Activated B cell treated with CpG ODN at 0.5 μM for 24 hours (primary cell): ENCODE data around the gene MSI2. TPM values are rescaled to one million over a fixed set of nuclear protein-coding genes. Genes with fewer than 3 reads are reported as not detected.

Source experiments
- ATAC-seq: fragments of 200-7000 bp; cut with Tn5 transposase; one replicate; pipeline ENCODE4 v1.10.0; 2021; ENCODE audit warnings: low read depth, mild to moderate bottlenecking, moderate library complexity
- CTCF ChIA-PET: fragments of 350-600 bp; sonication (Branson Sonifier 250); formaldehyde crosslinking; loops from one replicate; lab custom pipeline; 2021; ENCODE audit warnings: antibody characterized with exemption; lab: Charles Lee
- POLR2A ChIA-PET: fragments of 350-600 bp; sonication (Branson Sonifier 250); formaldehyde crosslinking; loops from one replicate; lab custom pipeline; 2021; ENCODE audit warnings: antibody characterized with exemption; lab: Charles Lee
- DNase-seq: peaks from one replicate; pipeline ENCODE4 v3.0.0; 2022
- H3K27ac Mint-ChIP-seq: one replicate; pipeline ENCODE4 v1.8.0; 2020; ENCODE audit warnings: mixed read lengths
- H3K27me3 Mint-ChIP-seq: one replicate; pipeline ENCODE4 v1.8.0; 2021; ENCODE audit warnings: mixed read lengths
- H3K36me3 Mint-ChIP-seq: one replicate; pipeline ENCODE4 v1.8.0; 2021; ENCODE audit warnings: low read depth, mixed read lengths
- H3K4me1 Mint-ChIP-seq: one replicate; pipeline ENCODE4 v1.8.0; 2021; ENCODE audit warnings: mixed read lengths
- H3K4me3 Mint-ChIP-seq: one replicate; pipeline ENCODE4 v1.8.0; 2020; ENCODE audit warnings: mild to moderate bottlenecking, mixed read lengths
- H3K9me3 Mint-ChIP-seq: one replicate; pipeline ENCODE4 v1.8.0; 2020; ENCODE audit warnings: mixed read lengths
- CTCF ChIP-seq: fragments of 200-600 bp; IDR thresholded peaks from one replicate; pipeline ENCODE4 v1.8.0; 2022; ENCODE audit warnings: antibody characterized with exemption, mild to moderate bottlenecking
- intact Hi-C: fragments of 100-400 bp; cut with micrococcal nuclease; formaldehyde crosslinking; loops from one replicate; pipeline ENCODE4 v1.15.1; 2024
- total RNA-seq: library from RNA; stranded (reverse); gene quantifications from 2 replicates; pipeline ENCODE4 v1.2.3, GENCODE V29; 2022

MSI2 gene
- total RNA-seq, 1 donor from 2014 or later: 102 TPM

- DNase-seq (no peak), ATAC-seq (no peak)
- CTCF ChIA-PET: interaction anchor here (1.6 kb wide), 1 partner anchor 92 kb away, joined by 4 read pairs; no protein-coding TSS in a partner anchor
- H3K27ac Mint-ChIP-seq: no peak overlapping the region
- H3K36me3 Mint-ChIP-seq: peaks cover 6% of the 10 kb centered on the region
- intact Hi-C loops: no loop called here
- H3K4me1 Mint-ChIP-seq: peaks cover 19% of the 10 kb centered on the region
- no peak for TF ChIP-seq CTCF
- H3K9me3 Mint-ChIP-seq: no peaks in the 10 kb centered on the region
- no peaks in the 10 kb centered on the region for H3K27me3 Mint-ChIP-seq
- no peak overlapping the region for H3K4me3 Mint-ChIP-seq
- POLR2A ChIA-PET: no interaction called here
Observed at GRCh38 chr17:57580055-57580739, 323.9 kb downstream of the MSI2 start.

GRCh38 chr17:57582881-57583756 lies 326.8 kb downstream of the MSI2 start:
- no peak for TF ChIP-seq CTCF
- H3K27ac Mint-ChIP-seq: no peak overlapping the region
- DNase-seq (no peak), ATAC-seq (no peak)
- H3K27me3 Mint-ChIP-seq: no peaks in the 10 kb centered on the region
- no peaks in the 10 kb centered on the region for H3K9me3 Mint-ChIP-seq
- peaks cover 3% of the 10 kb centered on the region for H3K36me3 Mint-ChIP-seq
- peaks cover 11% of the 10 kb centered on the region for H3K4me1 Mint-ChIP-seq
- CTCF ChIA-PET: no interaction called here
- H3K4me3 Mint-ChIP-seq: no peak overlapping the region
- POLR2A ChIA-PET: interaction anchor here (0.6 to 1.0 kb wide), 3 partner anchors 11 to 340 kb away, joined by 3 read pairs; no protein-coding TSS in a partner anchor
- intact Hi-C loops: no loop called here

DNA sequence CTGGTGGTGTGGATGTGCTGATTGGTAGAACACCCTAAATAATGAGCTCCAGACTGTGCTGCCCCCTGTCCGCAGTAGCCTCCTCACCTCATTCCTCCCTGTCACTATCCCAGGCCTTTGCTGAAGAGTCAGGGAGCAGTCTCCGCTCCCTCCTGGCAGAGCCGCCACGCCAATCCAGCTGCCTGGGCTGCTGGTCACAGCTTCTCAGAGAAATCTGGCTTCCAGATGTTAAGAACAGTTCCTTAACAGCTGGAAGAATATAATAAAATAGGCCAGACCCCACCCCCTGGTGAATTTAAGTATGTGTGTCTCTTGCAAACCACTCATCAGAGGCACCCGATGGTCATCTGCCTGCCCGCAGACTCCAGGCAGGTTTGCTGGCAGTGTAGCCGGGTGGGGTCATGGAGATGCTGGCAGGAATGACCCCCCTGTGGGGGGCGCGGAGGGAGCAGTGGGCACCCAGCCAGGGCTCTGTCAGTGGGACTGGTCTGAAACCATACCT lies 327.8 kb downstream of the MSI2 start:
- intact Hi-C loops: no loop called here
- Mint-ChIP-seq H3K27me3 (no peaks in the 10 kb centered on the region), H3K4me3 (no peak overlapping the region), H3K4me1 (peaks cover 4% of the 10 kb centered on the region), H3K9me3 (no peaks in the 10 kb centered on the region), H3K36me3 (peaks cover 3% of the 10 kb centered on the region), H3K27ac (no peak overlapping the region)
- ATAC-seq (no peak), DNase-seq (no peak)
- ChIA-PET CTCF (interaction anchor here (1.0 kb wide), 1 partner anchor 341 kb away, joined by 3 read pairs; no protein-coding TSS in a partner anchor), POLR2A (no interaction called here)
- TF ChIP-seq CTCF: no peak

- Mint-ChIP-seq H3K9me3 (no peaks in the 10 kb centered on the region), H3K27ac (no peak overlapping the region), H3K27me3 (no peaks in the 10 kb centered on the region), H3K4me3 (no peak overlapping the region), H3K36me3 (peaks cover 6% of the 10 kb centered on the region), H3K4me1 (no peaks in the 10 kb centered on the region)
- CTCF ChIA-PET: interaction anchor here (2.3 kb wide), 1 partner anchor 86 kb away, joined by 6 read pairs; no protein-coding TSS in a partner anchor
- ATAC-seq: no peak
- POLR2A ChIA-PET: no interaction called here
- TF ChIP-seq CTCF: no peak
- no peak for DNase-seq
- intact Hi-C loops: no loop called here
Observed at GRCh38 chr17:57585341-57586195, 329.2 kb downstream of the MSI2 start.
